Sigmoid colon (tissue), 4 donors: ENCODE results near the gene GPRC6A.

ENCODE experiments used
- POLR2AphosphoS5 ChIP-seq, 4 donors: sonication (generic); formaldehyde crosslinking; IDR thresholded peaks; one replicate each; pipeline ENCODE4 v1.6.1; 2017; ENCODE audit warnings: antibody characterized with exemption in 4 of 4
- TF ChIP-seq, protein P1 (sequence below), 4 experiments: fragments of 450-650 bp in 3 of 4; fragments of 200-600 bp in 1 of 4; IDR thresholded peaks; one replicate each; pipeline ENCODE4 v1.5.1; 2016 to 2019; ENCODE audit warnings: antibody characterized with exemption in 4 of 4, mild to moderate bottlenecking in 3 of 4, moderate library complexity in 2 of 4

GRCh38 chr6:116827561-116828240, 1.2 kb downstream of the GPRC6A start:
- TF ChIP-seq, protein P1, sequence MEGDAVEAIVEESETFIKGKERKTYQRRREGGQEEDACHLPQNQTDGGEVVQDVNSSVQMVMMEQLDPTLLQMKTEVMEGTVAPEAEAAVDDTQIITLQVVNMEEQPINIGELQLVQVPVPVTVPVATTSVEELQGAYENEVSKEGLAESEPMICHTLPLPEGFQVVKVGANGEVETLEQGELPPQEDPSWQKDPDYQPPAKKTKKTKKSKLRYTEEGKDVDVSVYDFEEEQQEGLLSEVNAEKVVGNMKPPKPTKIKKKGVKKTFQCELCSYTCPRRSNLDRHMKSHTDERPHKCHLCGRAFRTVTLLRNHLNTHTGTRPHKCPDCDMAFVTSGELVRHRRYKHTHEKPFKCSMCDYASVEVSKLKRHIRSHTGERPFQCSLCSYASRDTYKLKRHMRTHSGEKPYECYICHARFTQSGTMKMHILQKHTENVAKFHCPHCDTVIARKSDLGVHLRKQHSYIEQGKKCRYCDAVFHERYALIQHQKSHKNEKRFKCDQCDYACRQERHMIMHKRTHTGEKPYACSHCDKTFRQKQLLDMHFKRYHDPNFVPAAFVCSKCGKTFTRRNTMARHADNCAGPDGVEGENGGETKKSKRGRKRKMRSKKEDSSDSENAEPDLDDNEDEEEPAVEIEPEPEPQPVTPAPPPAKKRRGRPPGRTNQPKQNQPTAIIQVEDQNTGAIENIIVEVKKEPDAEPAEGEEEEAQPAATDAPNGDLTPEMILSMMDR (IDR thresholded peaks at IDR 0.05), result no peak
- TF ChIP-seq POLR2AphosphoS5 (IDR thresholded peaks at IDR 0.05), result no peak
